GM06990 (cell line): ENCODE results near the gene TCAF1.
"Not testable (repeated sequence)": the region's sequence is repeated elsewhere in the genome, so short reads cannot be mapped to it uniquely, and the experiment has no call there.

Experiments used
- DNase-seq: peaks from one replicate; pipeline ENCODE4 v3.0.0-alpha.2; 2011; ENCODE audit not compliant: insufficient read length; ENCODE audit errors: extremely low read depth
- H3K27me3 ChIP-seq: replicated peaks from 2 replicates; pipeline ENCODE4 v1.6.0; 2011; ENCODE audit warnings: low read length; ENCODE audit not compliant: control insufficient read depth, insufficient read depth
- H3K36me3 ChIP-seq: 2 replicates; pipeline ENCODE4 v1.5.1; 2011; ENCODE audit warnings: low read length; ENCODE audit not compliant: control insufficient read depth, insufficient read depth
- H3K4me3 ChIP-seq: replicated peaks from 2 replicates; pipeline ENCODE4 v1.5.1; 2011; ENCODE audit warnings: low read depth, mild to moderate bottlenecking, control low read depth, low read length
- TF ChIP-seq, protein P1 (sequence below): IDR thresholded peaks from 2 replicates; pipeline ENCODE4 v1.5.1; 2011; ENCODE audit warnings: low read length, control low read depth, mild to moderate bottlenecking, inconsistent platforms; ENCODE audit not compliant: insufficient read depth, poor library complexity, severe bottlenecking

TCAF1 gene

DNA sequence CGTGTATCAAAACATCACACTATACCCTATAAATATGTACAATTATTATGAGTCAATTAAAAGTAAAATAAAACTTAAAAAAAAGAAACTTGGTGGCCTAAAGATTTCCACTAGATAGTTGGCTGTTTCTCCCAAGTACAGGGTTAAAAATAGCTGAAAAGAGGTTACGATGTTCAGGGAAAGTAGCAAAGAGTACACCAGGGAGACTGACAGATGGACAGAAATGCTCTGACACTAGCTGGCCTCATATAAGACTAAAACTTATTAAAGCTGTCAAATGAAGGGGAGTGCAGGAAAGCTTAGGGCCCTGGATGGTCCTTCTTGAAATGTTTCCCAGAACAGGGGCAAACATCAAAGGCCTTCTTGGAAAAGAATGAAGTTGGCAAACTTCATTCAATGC is 51.3 kb downstream of the TCAF1 start:
- H3K36me3 ChIP-seq, result no peaks in the 10 kb centered on the region
- no peak overlapping the region for H3K4me3 ChIP-seq
- DNase-seq, result no peak
- no peaks in the 10 kb centered on the region for H3K27me3 ChIP-seq
- TF ChIP-seq, protein P1, sequence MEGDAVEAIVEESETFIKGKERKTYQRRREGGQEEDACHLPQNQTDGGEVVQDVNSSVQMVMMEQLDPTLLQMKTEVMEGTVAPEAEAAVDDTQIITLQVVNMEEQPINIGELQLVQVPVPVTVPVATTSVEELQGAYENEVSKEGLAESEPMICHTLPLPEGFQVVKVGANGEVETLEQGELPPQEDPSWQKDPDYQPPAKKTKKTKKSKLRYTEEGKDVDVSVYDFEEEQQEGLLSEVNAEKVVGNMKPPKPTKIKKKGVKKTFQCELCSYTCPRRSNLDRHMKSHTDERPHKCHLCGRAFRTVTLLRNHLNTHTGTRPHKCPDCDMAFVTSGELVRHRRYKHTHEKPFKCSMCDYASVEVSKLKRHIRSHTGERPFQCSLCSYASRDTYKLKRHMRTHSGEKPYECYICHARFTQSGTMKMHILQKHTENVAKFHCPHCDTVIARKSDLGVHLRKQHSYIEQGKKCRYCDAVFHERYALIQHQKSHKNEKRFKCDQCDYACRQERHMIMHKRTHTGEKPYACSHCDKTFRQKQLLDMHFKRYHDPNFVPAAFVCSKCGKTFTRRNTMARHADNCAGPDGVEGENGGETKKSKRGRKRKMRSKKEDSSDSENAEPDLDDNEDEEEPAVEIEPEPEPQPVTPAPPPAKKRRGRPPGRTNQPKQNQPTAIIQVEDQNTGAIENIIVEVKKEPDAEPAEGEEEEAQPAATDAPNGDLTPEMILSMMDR, result no peak

DNA sequence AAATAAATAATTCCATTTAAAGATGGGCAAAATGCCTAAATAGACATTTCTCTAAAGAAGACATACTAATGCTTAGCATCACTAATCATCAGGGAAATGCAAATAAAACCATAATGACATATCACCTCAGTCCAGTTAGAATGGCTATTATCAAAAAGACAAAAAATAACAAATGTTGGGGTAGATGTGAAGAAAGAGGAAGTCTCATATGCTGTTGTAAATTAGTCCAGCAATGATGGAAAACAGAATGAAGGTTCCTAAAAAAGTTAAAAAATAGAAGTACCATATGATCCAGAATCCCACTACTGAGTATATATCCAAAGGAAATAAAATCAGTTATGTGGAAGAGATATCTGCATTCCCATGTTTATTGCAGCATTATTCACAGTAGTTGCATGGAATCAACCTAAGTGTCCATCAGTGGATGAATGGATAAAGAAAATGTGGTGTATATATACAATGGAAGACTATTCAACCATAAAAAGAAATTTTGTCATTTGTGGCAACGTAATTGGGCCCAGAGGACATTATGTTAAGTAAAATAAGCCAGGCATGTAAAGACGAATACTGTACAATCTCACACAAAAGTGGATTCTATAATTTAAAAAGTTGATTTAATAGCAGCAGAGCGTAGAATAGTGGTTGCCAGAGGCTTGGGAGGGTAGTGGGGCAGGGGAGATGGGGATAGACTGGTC is 52.0 kb downstream of the TCAF1 start:
- TF ChIP-seq, protein P1, result no peak

DNA sequence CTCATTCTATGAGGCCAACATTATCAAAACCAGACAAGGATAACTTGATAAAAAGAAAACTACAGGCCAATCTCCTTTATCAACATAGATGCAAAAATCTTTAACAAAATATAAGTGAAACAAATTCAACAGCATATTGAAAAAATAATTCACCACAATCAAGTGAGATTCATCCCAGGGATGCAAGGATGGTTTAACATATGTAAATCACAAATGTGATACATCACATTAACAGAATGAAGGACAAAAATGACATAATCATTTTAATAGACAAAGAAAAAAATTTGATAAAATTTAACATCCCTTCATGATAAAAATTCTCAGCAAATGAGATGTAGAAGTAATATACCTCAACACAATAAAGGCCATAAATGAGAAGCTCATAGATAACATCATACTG is 53.8 kb downstream of the TCAF1 start:
- no peak for DNase-seq
- no peak overlapping the region for H3K4me3 ChIP-seq
- no peaks in the 10 kb centered on the region for H3K27me3 ChIP-seq
- TF ChIP-seq, protein P1, result no peak
- no peaks in the 10 kb centered on the region for H3K36me3 ChIP-seq

More for the DNA sequence above, 52.0 kb downstream of the TCAF1 start:
- no peak for DNase-seq
- Histone ChIP-seq H3K36me3 (no peaks in the 10 kb centered on the region), H3K27me3 (no peaks in the 10 kb centered on the region), H3K4me3 (no peak overlapping the region)

GRCh38 chr7:143846692-143847091 is 55.3 kb downstream of the TCAF1 start:
- Histone ChIP-seq H3K4me3 (no peak overlapping the region), H3K27me3 (no peaks in the 10 kb centered on the region), H3K36me3 (no peaks in the 10 kb centered on the region)
- TF ChIP-seq, protein P1, result no peak
- no peak for DNase-seq

- not testable (repeated sequence) for H3K27me3 ChIP-seq, DNase-seq, H3K36me3 ChIP-seq, H3K4me3 ChIP-seq
Measured at GRCh38 chr7:143841696-143842095, 60.3 kb downstream of the TCAF1 start.

- not testable (repeated sequence) for H3K4me3 ChIP-seq, H3K36me3 ChIP-seq, H3K27me3 ChIP-seq, DNase-seq
Measured at GRCh38 chr7:143840062-143840461, 61.9 kb downstream of the TCAF1 start.

DNA sequence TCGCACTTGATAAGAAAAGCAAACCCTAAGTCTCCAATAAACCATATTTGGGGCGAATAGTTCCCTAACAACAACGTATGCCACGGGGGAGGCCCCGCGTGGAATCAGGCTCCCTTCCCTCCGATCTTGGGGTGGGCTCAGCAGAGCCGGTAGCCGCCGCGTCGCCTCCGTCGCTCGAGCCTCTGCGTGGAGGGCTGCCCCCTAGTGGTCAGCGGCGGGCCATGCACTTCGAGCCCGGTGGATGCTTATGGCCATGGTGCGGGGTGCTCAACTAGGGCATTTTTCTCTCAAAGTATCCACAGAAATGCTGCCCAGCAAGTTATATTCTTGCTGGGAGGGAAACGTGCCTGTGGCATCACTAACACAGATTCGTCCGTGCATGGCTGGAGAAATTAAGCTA is 64.8 kb downstream of the TCAF1 start:
- not testable (repeated sequence) for H3K36me3 ChIP-seq, H3K4me3 ChIP-seq, H3K27me3 ChIP-seq, DNase-seq
- TF ChIP-seq, protein P1, result peak; percentile 41

- not testable (repeated sequence) for DNase-seq, H3K36me3 ChIP-seq, H3K27me3 ChIP-seq
- peak overlapping the region; percentile 58 for H3K4me3 ChIP-seq
Measured at GRCh38 chr7:143836622-143837021, 65.4 kb downstream of the TCAF1 start.

GRCh38 chr7:143836088-143836487 is 65.9 kb downstream of the TCAF1 start:
- H3K4me3 ChIP-seq, H3K36me3 ChIP-seq, DNase-seq, H3K27me3 ChIP-seq: not testable (repeated sequence)
